Measurements from ENCODE around the gene GNB2.

DNA sequence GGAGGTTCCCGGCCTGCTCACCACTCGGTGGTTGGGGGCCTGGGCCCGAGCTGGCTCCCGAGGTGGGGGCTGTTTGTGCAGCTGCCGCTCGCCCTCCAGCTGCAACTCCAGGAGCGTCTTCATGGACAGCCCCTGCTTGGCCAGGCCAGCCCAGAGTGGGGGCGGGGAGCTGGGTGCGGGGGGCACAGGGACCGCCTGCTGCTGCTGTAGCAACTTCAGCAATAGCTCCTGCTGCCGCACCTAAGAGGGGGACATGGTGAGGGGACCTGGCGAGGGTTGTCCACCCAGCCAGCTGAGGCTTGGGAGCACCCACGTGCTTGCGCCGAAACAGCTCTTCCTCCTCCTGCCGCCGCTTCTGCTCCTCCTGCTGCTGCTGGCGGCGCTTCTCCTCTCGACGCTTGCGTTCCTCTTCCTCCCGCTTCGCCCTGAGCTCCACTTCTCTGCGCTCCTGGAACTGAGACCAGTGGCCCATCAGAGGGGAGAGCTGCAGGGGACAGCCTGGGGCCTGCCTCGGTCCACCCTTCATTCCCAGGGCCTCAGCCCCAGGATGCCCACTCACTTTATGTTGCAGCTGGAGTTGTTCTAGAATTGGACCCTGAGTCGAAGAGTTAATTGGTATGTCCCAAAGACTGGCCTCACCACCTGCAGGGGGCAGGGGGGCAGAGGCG, 9.6 kb downstream of the GNB2 start:
- TF ChIP-seq, protein P1, sequence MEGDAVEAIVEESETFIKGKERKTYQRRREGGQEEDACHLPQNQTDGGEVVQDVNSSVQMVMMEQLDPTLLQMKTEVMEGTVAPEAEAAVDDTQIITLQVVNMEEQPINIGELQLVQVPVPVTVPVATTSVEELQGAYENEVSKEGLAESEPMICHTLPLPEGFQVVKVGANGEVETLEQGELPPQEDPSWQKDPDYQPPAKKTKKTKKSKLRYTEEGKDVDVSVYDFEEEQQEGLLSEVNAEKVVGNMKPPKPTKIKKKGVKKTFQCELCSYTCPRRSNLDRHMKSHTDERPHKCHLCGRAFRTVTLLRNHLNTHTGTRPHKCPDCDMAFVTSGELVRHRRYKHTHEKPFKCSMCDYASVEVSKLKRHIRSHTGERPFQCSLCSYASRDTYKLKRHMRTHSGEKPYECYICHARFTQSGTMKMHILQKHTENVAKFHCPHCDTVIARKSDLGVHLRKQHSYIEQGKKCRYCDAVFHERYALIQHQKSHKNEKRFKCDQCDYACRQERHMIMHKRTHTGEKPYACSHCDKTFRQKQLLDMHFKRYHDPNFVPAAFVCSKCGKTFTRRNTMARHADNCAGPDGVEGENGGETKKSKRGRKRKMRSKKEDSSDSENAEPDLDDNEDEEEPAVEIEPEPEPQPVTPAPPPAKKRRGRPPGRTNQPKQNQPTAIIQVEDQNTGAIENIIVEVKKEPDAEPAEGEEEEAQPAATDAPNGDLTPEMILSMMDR (IDR thresholded peaks at IDR 0.05; ENCODE audit: low read depth, low read length, missing input control), result no peak
- TF ChIP-seq HNF4G (IDR thresholded peaks at IDR 0.05) (no peak), TAF1 (conservative IDR thresholded peaks at IDR 0.05) (no peak), JUND (IDR thresholded peaks at IDR 0.05) (no peak), HNF4A (conservative IDR thresholded peaks at IDR 0.05) (no peak), YY1 (IDR thresholded peaks at IDR 0.05) (no peak), RAD21 (IDR thresholded peaks at IDR 0.05) (no peak), NR2F2 (IDR thresholded peaks at IDR 0.05) (no peak), GABPA (IDR thresholded peaks at IDR 0.05 in 1 of 2, conservative IDR thresholded peaks at IDR 0.05 in 1 of 2) (no peak)
- TF ChIP-seq, protein P2, sequence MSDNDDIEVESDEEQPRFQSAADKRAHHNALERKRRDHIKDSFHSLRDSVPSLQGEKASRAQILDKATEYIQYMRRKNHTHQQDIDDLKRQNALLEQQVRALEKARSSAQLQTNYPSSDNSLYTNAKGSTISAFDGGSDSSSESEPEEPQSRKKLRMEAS (IDR thresholded peaks at IDR 0.05), result no peak
- TF ChIP-seq, protein P3, sequence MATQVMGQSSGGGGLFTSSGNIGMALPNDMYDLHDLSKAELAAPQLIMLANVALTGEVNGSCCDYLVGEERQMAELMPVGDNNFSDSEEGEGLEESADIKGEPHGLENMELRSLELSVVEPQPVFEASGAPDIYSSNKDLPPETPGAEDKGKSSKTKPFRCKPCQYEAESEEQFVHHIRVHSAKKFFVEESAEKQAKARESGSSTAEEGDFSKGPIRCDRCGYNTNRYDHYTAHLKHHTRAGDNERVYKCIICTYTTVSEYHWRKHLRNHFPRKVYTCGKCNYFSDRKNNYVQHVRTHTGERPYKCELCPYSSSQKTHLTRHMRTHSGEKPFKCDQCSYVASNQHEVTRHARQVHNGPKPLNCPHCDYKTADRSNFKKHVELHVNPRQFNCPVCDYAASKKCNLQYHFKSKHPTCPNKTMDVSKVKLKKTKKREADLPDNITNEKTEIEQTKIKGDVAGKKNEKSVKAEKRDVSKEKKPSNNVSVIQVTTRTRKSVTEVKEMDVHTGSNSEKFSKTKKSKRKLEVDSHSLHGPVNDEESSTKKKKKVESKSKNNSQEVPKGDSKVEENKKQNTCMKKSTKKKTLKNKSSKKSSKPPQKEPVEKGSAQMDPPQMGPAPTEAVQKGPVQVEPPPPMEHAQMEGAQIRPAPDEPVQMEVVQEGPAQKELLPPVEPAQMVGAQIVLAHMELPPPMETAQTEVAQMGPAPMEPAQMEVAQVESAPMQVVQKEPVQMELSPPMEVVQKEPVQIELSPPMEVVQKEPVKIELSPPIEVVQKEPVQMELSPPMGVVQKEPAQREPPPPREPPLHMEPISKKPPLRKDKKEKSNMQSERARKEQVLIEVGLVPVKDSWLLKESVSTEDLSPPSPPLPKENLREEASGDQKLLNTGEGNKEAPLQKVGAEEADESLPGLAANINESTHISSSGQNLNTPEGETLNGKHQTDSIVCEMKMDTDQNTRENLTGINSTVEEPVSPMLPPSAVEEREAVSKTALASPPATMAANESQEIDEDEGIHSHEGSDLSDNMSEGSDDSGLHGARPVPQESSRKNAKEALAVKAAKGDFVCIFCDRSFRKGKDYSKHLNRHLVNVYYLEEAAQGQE (IDR thresholded peaks at IDR 0.05), result no peak
- TF ChIP-seq, protein P4, sequence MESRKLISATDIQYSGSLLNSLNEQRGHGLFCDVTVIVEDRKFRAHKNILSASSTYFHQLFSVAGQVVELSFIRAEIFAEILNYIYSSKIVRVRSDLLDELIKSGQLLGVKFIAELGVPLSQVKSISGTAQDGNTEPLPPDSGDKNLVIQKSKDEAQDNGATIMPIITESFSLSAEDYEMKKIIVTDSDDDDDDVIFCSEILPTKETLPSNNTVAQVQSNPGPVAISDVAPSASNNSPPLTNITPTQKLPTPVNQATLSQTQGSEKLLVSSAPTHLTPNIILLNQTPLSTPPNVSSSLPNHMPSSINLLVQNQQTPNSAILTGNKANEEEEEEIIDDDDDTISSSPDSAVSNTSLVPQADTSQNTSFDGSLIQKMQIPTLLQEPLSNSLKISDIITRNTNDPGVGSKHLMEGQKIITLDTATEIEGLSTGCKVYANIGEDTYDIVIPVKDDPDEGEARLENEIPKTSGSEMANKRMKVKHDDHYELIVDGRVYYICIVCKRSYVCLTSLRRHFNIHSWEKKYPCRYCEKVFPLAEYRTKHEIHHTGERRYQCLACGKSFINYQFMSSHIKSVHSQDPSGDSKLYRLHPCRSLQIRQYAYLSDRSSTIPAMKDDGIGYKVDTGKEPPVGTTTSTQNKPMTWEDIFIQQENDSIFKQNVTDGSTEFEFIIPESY (IDR thresholded peaks at IDR 0.05), result no peak

All from liver (tissue), 3 donors.